Measurements from ENCODE around the gene MFN1. TPM values are rescaled to one million over a fixed set of nuclear protein-coding genes. Genes with fewer than 3 reads are reported as not detected.

The MFN1 gene
- total and polyA plus RNA-seq, 3 experiments from 2014 or later: 12.1 to 36.8 (median 36.5) TPM

- Mint-ChIP-seq H3K4me1 (no peaks in the 10 kb centered on the region), H3K27me3 (peaks cover 0 to 3% of the 10 kb centered on the region in 2 donors), H3K9me3 (no peaks in the 10 kb centered on the region), H3K27ac (peak overlapping the region in 1 of 8 donors; percentile 36), H3K4me3 (no peak overlapping the region), H3K36me3 (peaks cover 10 to 14% (median 10%) of the 10 kb centered on the region in 3 donors)
- CTCF ChIA-PET: no interaction called here
- Histone ChIP-seq H3K9me3 (ENCODE audit: low read length) (no peaks in the 10 kb centered on the region), H3K27ac (ENCODE audit: low read depth, low read length) (no peak overlapping the region), H3K36me3 (ENCODE audit: insufficient read depth, low read length) (no peaks in the 10 kb centered on the region), H3K4me1 (ENCODE audit: insufficient read depth, low read length) (no peaks in the 10 kb centered on the region), H3K4me3 (ENCODE audit: low read length) (no peak overlapping the region), H3K27me3 (ENCODE audit: insufficient read depth, low read length, poor library complexity, severe bottlenecking) (no peaks in the 10 kb centered on the region)
- POLR2A ChIA-PET: no interaction called here
- no peak for DNase-seq
Observed at GRCh38 chr3:179404307-179404706, 56.8 kb downstream of the MFN1 start.

GRCh38 chr3:179410331-179410730, 62.8 kb downstream of the MFN1 start:
- no peaks in the 10 kb centered on the region for H3K36me3 ChIP-seq (ENCODE audit: insufficient read depth, low read length)
- no peak for DNase-seq
- Mint-ChIP-seq H3K4me1 (no peaks in the 10 kb centered on the region), H3K27ac (no peak overlapping the region), H3K27me3 (peaks cover 0 to 3% of the 10 kb centered on the region in 2 donors), H3K4me3 (no peak overlapping the region), H3K9me3 (no peaks in the 10 kb centered on the region), H3K36me3 (peaks cover 0 to under 1% (median 0%) of the 10 kb centered on the region in 3 donors)
- POLR2A ChIA-PET: no interaction called here
- H3K27me3 ChIP-seq (ENCODE audit: insufficient read depth, low read length, poor library complexity, severe bottlenecking): no peaks in the 10 kb centered on the region
- H3K9me3 ChIP-seq (ENCODE audit: low read length): no peaks in the 10 kb centered on the region
- CTCF ChIA-PET: no interaction called here
- H3K27ac ChIP-seq (ENCODE audit: low read depth, low read length): no peak overlapping the region
- H3K4me3 ChIP-seq (ENCODE audit: low read length): no peak overlapping the region
- H3K4me1 ChIP-seq (ENCODE audit: insufficient read depth, low read length): no peaks in the 10 kb centered on the region

GRCh38 chr3:179410999-179411398, 63.5 kb downstream of the MFN1 start:
- Mint-ChIP-seq H3K4me1 (no peaks in the 10 kb centered on the region), H3K9me3 (no peaks in the 10 kb centered on the region), H3K36me3 (no peaks in the 10 kb centered on the region), H3K4me3 (no peak overlapping the region), H3K27ac (peak overlapping the region in 1 of 8 donors; percentile 12), H3K27me3 (peaks cover 0 to 3% of the 10 kb centered on the region in 2 donors)
- Histone ChIP-seq H3K36me3 (ENCODE audit: insufficient read depth, low read length) (no peaks in the 10 kb centered on the region), H3K9me3 (ENCODE audit: low read length) (no peaks in the 10 kb centered on the region), H3K27ac (ENCODE audit: low read depth, low read length) (no peak overlapping the region), H3K27me3 (ENCODE audit: insufficient read depth, low read length, poor library complexity, severe bottlenecking) (no peaks in the 10 kb centered on the region), H3K4me1 (ENCODE audit: insufficient read depth, low read length) (no peaks in the 10 kb centered on the region), H3K4me3 (ENCODE audit: low read length) (no peak overlapping the region)
- POLR2A ChIA-PET: no interaction called here
- DNase-seq: no peak
- CTCF ChIA-PET: no interaction called here

GRCh38 chr3:179414804-179415203, 67.3 kb downstream of the MFN1 start:
- Histone ChIP-seq H3K4me3 (ENCODE audit: low read length) (no peak overlapping the region), H3K9me3 (ENCODE audit: low read length) (no peaks in the 10 kb centered on the region), H3K36me3 (ENCODE audit: insufficient read depth, low read length) (no peaks in the 10 kb centered on the region), H3K4me1 (ENCODE audit: insufficient read depth, low read length) (no peaks in the 10 kb centered on the region), H3K27me3 (ENCODE audit: insufficient read depth, low read length, poor library complexity, severe bottlenecking) (no peaks in the 10 kb centered on the region), H3K27ac (ENCODE audit: low read depth, low read length) (no peak overlapping the region)
- H3K9me3 Mint-ChIP-seq: no peaks in the 10 kb centered on the region
- no peak overlapping the region for H3K4me3 Mint-ChIP-seq
- no peak for DNase-seq
- peaks cover 0 to under 1% of the 10 kb centered on the region in 2 donors for H3K27me3 Mint-ChIP-seq
- no peaks in the 10 kb centered on the region for H3K4me1 Mint-ChIP-seq
- H3K36me3 Mint-ChIP-seq: peaks cover 0 to 6% (median 0%) of the 10 kb centered on the region in 3 donors
- ChIA-PET POLR2A (no interaction called here), CTCF (no interaction called here)
- no peak overlapping the region for H3K27ac Mint-ChIP-seq

- Histone ChIP-seq H3K9me3 (ENCODE audit: low read length) (no peaks in the 10 kb centered on the region), H3K36me3 (ENCODE audit: insufficient read depth, low read length) (no peaks in the 10 kb centered on the region), H3K27me3 (ENCODE audit: insufficient read depth, low read length, poor library complexity, severe bottlenecking) (no peaks in the 10 kb centered on the region), H3K27ac (ENCODE audit: low read depth, low read length) (no peak overlapping the region), H3K4me1 (ENCODE audit: insufficient read depth, low read length) (no peaks in the 10 kb centered on the region), H3K4me3 (ENCODE audit: low read length) (no peak overlapping the region)
- no peak overlapping the region for H3K27ac Mint-ChIP-seq
- H3K9me3 Mint-ChIP-seq: no peaks in the 10 kb centered on the region
- H3K4me3 Mint-ChIP-seq: no peak overlapping the region
- DNase-seq: no peak
- H3K27me3 Mint-ChIP-seq: peaks cover 0 to 1% of the 10 kb centered on the region in 2 donors
- H3K4me1 Mint-ChIP-seq: no peaks in the 10 kb centered on the region
- peaks cover 0 to 6% (median 0%) of the 10 kb centered on the region in 3 donors for H3K36me3 Mint-ChIP-seq
- ChIA-PET CTCF (no interaction called here), POLR2A (no interaction called here)
Observed at GRCh38 chr3:179415377-179415776, 67.9 kb downstream of the MFN1 start.

- no peaks in the 10 kb centered on the region for H3K9me3 ChIP-seq (ENCODE audit: low read length)
- no peaks in the 10 kb centered on the region for H3K4me1 ChIP-seq (ENCODE audit: insufficient read depth, low read length)
- Mint-ChIP-seq H3K9me3 (no peaks in the 10 kb centered on the region), H3K4me3 (no peak overlapping the region), H3K36me3 (peaks cover 0 to 6% (median 0%) of the 10 kb centered on the region in 3 donors), H3K4me1 (no peaks in the 10 kb centered on the region), H3K27ac (no peak overlapping the region), H3K27me3 (peaks cover 0 to 1% of the 10 kb centered on the region in 2 donors)
- no peak overlapping the region for H3K4me3 ChIP-seq (ENCODE audit: low read length)
- no peak overlapping the region for H3K27ac ChIP-seq (ENCODE audit: low read depth, low read length)
- POLR2A ChIA-PET: no interaction called here
- CTCF ChIA-PET: no interaction called here
- DNase-seq: no peak
- H3K27me3 ChIP-seq (ENCODE audit: insufficient read depth, low read length, poor library complexity, severe bottlenecking): no peaks in the 10 kb centered on the region
- H3K36me3 ChIP-seq (ENCODE audit: insufficient read depth, low read length): no peaks in the 10 kb centered on the region
Observed at GRCh38 chr3:179416681-179417080, 69.2 kb downstream of the MFN1 start.

GRCh38 chr3:179418610-179419009, 71.1 kb downstream of the MFN1 start:
- H3K27ac ChIP-seq (ENCODE audit: low read depth, low read length): no peak overlapping the region
- Mint-ChIP-seq H3K4me1 (no peaks in the 10 kb centered on the region), H3K4me3 (no peak overlapping the region), H3K27ac (no peak overlapping the region), H3K27me3 (peaks cover 0 to 1% of the 10 kb centered on the region in 2 donors), H3K36me3 (peaks cover 0 to 6% (median 0%) of the 10 kb centered on the region in 3 donors), H3K9me3 (no peaks in the 10 kb centered on the region)
- POLR2A ChIA-PET: no interaction called here
- H3K9me3 ChIP-seq (ENCODE audit: low read length): no peaks in the 10 kb centered on the region
- no peaks in the 10 kb centered on the region for H3K36me3 ChIP-seq (ENCODE audit: insufficient read depth, low read length)
- CTCF ChIA-PET: interaction anchor here (0.6 kb wide), 1 partner anchor 43 kb away, joined by 3 read pairs; no protein-coding TSS in a partner anchor
- H3K4me1 ChIP-seq (ENCODE audit: insufficient read depth, low read length): no peaks in the 10 kb centered on the region
- no peaks in the 10 kb centered on the region for H3K27me3 ChIP-seq (ENCODE audit: insufficient read depth, low read length, poor library complexity, severe bottlenecking)
- DNase-seq: no peak
- H3K4me3 ChIP-seq (ENCODE audit: low read length): no peak overlapping the region

- ChIA-PET POLR2A (no interaction called here), CTCF (no interaction called here)
- H3K4me3 Mint-ChIP-seq: no peak overlapping the region
- no peaks in the 10 kb centered on the region for H3K36me3 ChIP-seq (ENCODE audit: insufficient read depth, low read length)
- no peaks in the 10 kb centered on the region for H3K9me3 Mint-ChIP-seq
- H3K36me3 Mint-ChIP-seq: peaks cover 0 to 6% (median 0%) of the 10 kb centered on the region in 3 donors
- no peak for DNase-seq
- no peaks in the 10 kb centered on the region for H3K9me3 ChIP-seq (ENCODE audit: low read length)
- no peaks in the 10 kb centered on the region for H3K4me1 ChIP-seq (ENCODE audit: insufficient read depth, low read length)
- H3K27me3 Mint-ChIP-seq: peaks cover 0 to 6% of the 10 kb centered on the region in 2 donors
- no peaks in the 10 kb centered on the region for H3K27me3 ChIP-seq (ENCODE audit: insufficient read depth, low read length, poor library complexity, severe bottlenecking)
- no peak overlapping the region for H3K4me3 ChIP-seq (ENCODE audit: low read length)
- H3K27ac Mint-ChIP-seq: no peak overlapping the region
- no peaks in the 10 kb centered on the region for H3K4me1 Mint-ChIP-seq
- H3K27ac ChIP-seq (ENCODE audit: low read depth, low read length): no peak overlapping the region
Observed at GRCh38 chr3:179421500-179421899, 74.0 kb downstream of the MFN1 start.

GRCh38 chr3:179425075-179425474, 77.6 kb downstream of the MFN1 start:
- peaks cover 0 to 5% of the 10 kb centered on the region in 2 donors for H3K27me3 Mint-ChIP-seq
- POLR2A ChIA-PET: no interaction called here
- Histone ChIP-seq H3K27ac (ENCODE audit: low read depth, low read length) (no peak overlapping the region), H3K4me1 (ENCODE audit: insufficient read depth, low read length) (no peaks in the 10 kb centered on the region), H3K36me3 (ENCODE audit: insufficient read depth, low read length) (no peaks in the 10 kb centered on the region), H3K9me3 (ENCODE audit: low read length) (no peaks in the 10 kb centered on the region), H3K4me3 (ENCODE audit: low read length) (no peak overlapping the region), H3K27me3 (ENCODE audit: insufficient read depth, low read length, poor library complexity, severe bottlenecking) (no peaks in the 10 kb centered on the region)
- H3K4me1 Mint-ChIP-seq: no peaks in the 10 kb centered on the region
- DNase-seq: no peak
- no peaks in the 10 kb centered on the region for H3K9me3 Mint-ChIP-seq
- H3K27ac Mint-ChIP-seq: no peak overlapping the region
- H3K4me3 Mint-ChIP-seq: no peak overlapping the region
- CTCF ChIA-PET: no interaction called here
- H3K36me3 Mint-ChIP-seq: no peaks in the 10 kb centered on the region
